DND-41 (cell line): ENCODE results near the gene RIT1.

ENCODE experiments used
- CTCF ChIP-seq: IDR thresholded peaks from 2 replicates; pipeline ENCODE4 v1.5.1; 2012; ENCODE audit warnings: borderline replicate concordance, low read length, moderate library complexity, mild to moderate bottlenecking; ENCODE audit not compliant: poor library complexity, severe bottlenecking; ENCODE audit errors: extremely low read depth
- EZH2 ChIP-seq: IDR thresholded peaks from 3 replicates; pipeline ENCODE4 v1.6.1; 2012; ENCODE audit warnings: borderline replicate concordance, low read depth, mild to moderate bottlenecking, moderate library complexity, low read length, inconsistent platforms; ENCODE audit not compliant: severe bottlenecking

GRCh38 chr1:155913969-155914757, 3.0 kb upstream of the RIT1 start:
- no peak for TF ChIP-seq CTCF
- TF ChIP-seq EZH2, result no peak
